Measurements from ENCODE around the gene HOXD12.

Gene HOXD12

GRCh38 chr2:176140513-176141317, 41.1 kb downstream of the HOXD12 start:
- Histone ChIP-seq H3K4me3 (ENCODE audit: low read depth, low read length) (peak overlapping the region; percentile 53), H3K27ac (no peak overlapping the region), H3K36me3 (replicated peaks) (no peaks in the 10 kb centered on the region), H3K27me3 (replicated peaks) (peaks cover 75% of the 10 kb centered on the region)
- no peak for DNase-seq
- in situ Hi-C loops (cut with HindIII; ENCODE audit: low pct_ligation_motif_present, low sequenced_read_pairs) = loop anchor here (25.0 kb wide), 1 partner anchor 497 kb away; no protein-coding TSS in a partner anchor
- TF ChIP-seq, protein P1, sequence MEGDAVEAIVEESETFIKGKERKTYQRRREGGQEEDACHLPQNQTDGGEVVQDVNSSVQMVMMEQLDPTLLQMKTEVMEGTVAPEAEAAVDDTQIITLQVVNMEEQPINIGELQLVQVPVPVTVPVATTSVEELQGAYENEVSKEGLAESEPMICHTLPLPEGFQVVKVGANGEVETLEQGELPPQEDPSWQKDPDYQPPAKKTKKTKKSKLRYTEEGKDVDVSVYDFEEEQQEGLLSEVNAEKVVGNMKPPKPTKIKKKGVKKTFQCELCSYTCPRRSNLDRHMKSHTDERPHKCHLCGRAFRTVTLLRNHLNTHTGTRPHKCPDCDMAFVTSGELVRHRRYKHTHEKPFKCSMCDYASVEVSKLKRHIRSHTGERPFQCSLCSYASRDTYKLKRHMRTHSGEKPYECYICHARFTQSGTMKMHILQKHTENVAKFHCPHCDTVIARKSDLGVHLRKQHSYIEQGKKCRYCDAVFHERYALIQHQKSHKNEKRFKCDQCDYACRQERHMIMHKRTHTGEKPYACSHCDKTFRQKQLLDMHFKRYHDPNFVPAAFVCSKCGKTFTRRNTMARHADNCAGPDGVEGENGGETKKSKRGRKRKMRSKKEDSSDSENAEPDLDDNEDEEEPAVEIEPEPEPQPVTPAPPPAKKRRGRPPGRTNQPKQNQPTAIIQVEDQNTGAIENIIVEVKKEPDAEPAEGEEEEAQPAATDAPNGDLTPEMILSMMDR (IDR thresholded peaks at IDR 0.05; ENCODE audit: low read depth, low read length, missing control alignments) = peak; percentile 78

DNA sequence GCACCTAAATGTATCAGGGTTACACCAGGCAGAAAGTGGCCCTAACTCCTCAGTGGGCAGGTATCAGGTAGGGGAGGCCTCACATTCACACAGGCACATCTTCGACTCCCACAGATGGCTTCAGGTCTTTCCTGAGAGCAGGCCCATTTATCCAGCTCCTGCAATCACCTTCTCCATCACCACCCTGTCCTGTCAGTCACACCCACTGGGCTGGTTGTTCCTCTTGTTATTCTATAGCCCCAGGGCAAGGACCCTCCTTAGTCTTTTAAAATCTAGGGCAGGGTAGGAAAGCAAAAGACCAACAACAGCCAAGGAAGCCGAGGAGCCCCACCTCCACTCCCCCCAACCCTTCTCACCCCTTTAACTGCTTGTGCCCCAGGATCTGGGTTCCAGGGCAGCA, 42.7 kb downstream of the HOXD12 start:
- Histone ChIP-seq H3K27ac (no peak overlapping the region), H3K4me3 (ENCODE audit: low read depth, low read length) (no peak overlapping the region), H3K27me3 (replicated peaks) (peaks cover 75% of the 10 kb centered on the region), H3K36me3 (replicated peaks) (no peaks in the 10 kb centered on the region)
- no peak for DNase-seq
- TF ChIP-seq, protein P1 (IDR thresholded peaks at IDR 0.05; ENCODE audit: low read depth, low read length, missing control alignments) = no peak
- in situ Hi-C loops (cut with HindIII; ENCODE audit: low pct_ligation_motif_present, low sequenced_read_pairs) = loop anchor here (25.0 kb wide), 1 partner anchor 495 kb away; no protein-coding TSS in a partner anchor

GRCh38 chr2:176145085-176145969, 45.7 kb downstream of the HOXD12 start:
- no peak overlapping the region for H3K27ac ChIP-seq
- in situ Hi-C loops (cut with HindIII; ENCODE audit: low pct_ligation_motif_present, low sequenced_read_pairs) = loop anchor here (25.0 kb wide), 1 partner anchor 492 kb away; no protein-coding TSS in a partner anchor
- peaks cover 74% of the 10 kb centered on the region for H3K27me3 ChIP-seq (replicated peaks)
- DNase-seq = no peak
- no peaks in the 10 kb centered on the region for H3K36me3 ChIP-seq (replicated peaks)
- no peak overlapping the region for H3K4me3 ChIP-seq (ENCODE audit: low read depth, low read length)
- TF ChIP-seq, protein P1 (IDR thresholded peaks at IDR 0.05; ENCODE audit: low read depth, low read length, missing control alignments) = no peak

DNA sequence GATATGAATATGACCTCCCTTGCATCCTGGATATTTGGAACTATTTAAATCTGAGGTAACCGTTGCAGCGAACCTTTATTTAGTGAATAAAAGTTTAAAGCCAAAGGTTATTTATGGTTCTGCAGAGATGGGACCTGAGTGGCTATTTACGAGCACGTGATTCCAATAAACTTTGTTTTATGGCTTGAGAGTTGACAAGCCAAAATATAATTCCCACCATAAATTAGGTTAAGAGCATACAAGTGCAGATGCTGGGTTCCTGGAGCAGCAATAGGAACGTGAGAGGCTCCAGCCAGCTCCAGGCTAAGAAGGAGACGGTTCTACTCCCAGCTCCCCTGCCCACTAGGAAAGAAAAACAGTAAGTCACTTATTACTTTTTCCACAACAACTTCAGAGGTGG, 46.5 kb downstream of the HOXD12 start:
- no peak overlapping the region for H3K27ac ChIP-seq
- H3K36me3 ChIP-seq (replicated peaks) = no peaks in the 10 kb centered on the region
- in situ Hi-C loops (cut with HindIII; ENCODE audit: low pct_ligation_motif_present, low sequenced_read_pairs) = loop anchor here (25.0 kb wide), 1 partner anchor 491 kb away; no protein-coding TSS in a partner anchor
- DNase-seq = no peak
- TF ChIP-seq, protein P1 (IDR thresholded peaks at IDR 0.05; ENCODE audit: low read depth, low read length, missing control alignments) = no peak
- H3K27me3 ChIP-seq (replicated peaks) = peaks cover 74% of the 10 kb centered on the region
- H3K4me3 ChIP-seq (ENCODE audit: low read depth, low read length) = no peak overlapping the region

DNA sequence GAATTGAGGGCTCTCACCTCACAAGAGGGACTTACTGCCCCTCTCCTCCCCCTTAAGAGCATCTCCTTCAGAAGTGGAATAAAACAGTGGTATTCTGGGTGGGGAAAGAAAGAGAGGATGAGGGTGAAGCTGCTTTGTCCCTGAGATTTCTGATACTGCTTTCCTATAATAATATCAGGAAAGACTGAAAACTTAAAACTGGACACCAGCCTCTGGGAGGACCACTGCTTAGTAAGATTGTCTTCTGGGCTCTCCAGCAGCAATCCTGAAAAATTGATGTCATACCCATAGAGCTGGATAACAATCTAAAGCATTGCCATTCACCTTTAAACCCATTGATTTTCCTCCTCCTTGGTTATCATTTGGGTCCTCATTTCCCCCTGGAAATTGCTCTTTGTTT, 47.0 kb downstream of the HOXD12 start:
- Histone ChIP-seq H3K27me3 (replicated peaks) (peaks cover 74% of the 10 kb centered on the region), H3K27ac (no peak overlapping the region), H3K36me3 (replicated peaks) (no peaks in the 10 kb centered on the region), H3K4me3 (ENCODE audit: low read depth, low read length) (no peak overlapping the region)
- in situ Hi-C loops (cut with HindIII; ENCODE audit: low pct_ligation_motif_present, low sequenced_read_pairs) = loop anchor here (25.0 kb wide), 1 partner anchor 491 kb away; no protein-coding TSS in a partner anchor
- TF ChIP-seq, protein P1 (IDR thresholded peaks at IDR 0.05; ENCODE audit: low read depth, low read length, missing control alignments) = no peak
- DNase-seq = no peak
